Measurements from ENCODE around the gene CD247. TPM values are rescaled to one million over a fixed set of nuclear protein-coding genes. Genes with fewer than 3 reads are reported as not detected.

Gene CD247
- total and polyA plus RNA-seq, 3 donors from 2014 or later, result 0.47 to 2.5 (median 1.1) TPM

GRCh38 chr1:167442142-167442848 lies 76.0 kb downstream of the CD247 start:
- WGBS, 2 donors, result 59 to 66% methylated on average over 12 of the region's 12 CpGs
- TF ChIP-seq POLR2A (IDR thresholded peaks at IDR 0.05), result no peak
- TF ChIP-seq CTCF (IDR thresholded peaks at IDR 0.05), result peak; percentile 60 to 66 (median 61)
- no peaks in the 10 kb centered on the region for H3K4me1 ChIP-seq
- H3K4me3 ChIP-seq, result no peak overlapping the region
- no peaks in the 10 kb centered on the region for H3K36me3 ChIP-seq (ENCODE audit: low read depth, missing control alignments)
- H3K27ac ChIP-seq, result no peak overlapping the region
- DNase-seq, result peak; percentile 89
- no peaks in the 10 kb centered on the region for H3K27me3 ChIP-seq
- intact Hi-C loops (cut with DNase I; ENCODE audit: low total_unique reads), result no loop called here
- H3K9me3 ChIP-seq, result no peaks in the 10 kb centered on the region

- 95 to 96% methylated on average over 3 of the region's 3 CpGs for WGBS, 2 donors
- no peaks in the 10 kb centered on the region for H3K27me3 ChIP-seq
- intact Hi-C loops (cut with DNase I; ENCODE audit: low total_unique reads), result no loop called here
Measured at GRCh38 chr1:167441222-167441621, 77.1 kb downstream of the CD247 start.

GRCh38 chr1:167440776-167441175 lies 77.6 kb downstream of the CD247 start:
- no peak overlapping the region for H3K27ac ChIP-seq

More at GRCh38 chr1:167441222-167441621, 77.1 kb downstream of the CD247 start:
- no peak for TF ChIP-seq CTCF (IDR thresholded peaks at IDR 0.05)
- no peak for TF ChIP-seq POLR2A (IDR thresholded peaks at IDR 0.05)
- H3K27ac ChIP-seq, result no peak overlapping the region
- DNase-seq, result no peak
- no peaks in the 10 kb centered on the region for H3K36me3 ChIP-seq (ENCODE audit: low read depth, missing control alignments)
- no peaks in the 10 kb centered on the region for H3K4me1 ChIP-seq
- H3K9me3 ChIP-seq, result no peaks in the 10 kb centered on the region
- no peak overlapping the region for H3K4me3 ChIP-seq

GRCh38 chr1:167440345-167440744 lies 78.0 kb downstream of the CD247 start:
- Histone ChIP-seq H3K4me3 (no peak overlapping the region), H3K27me3 (no peaks in the 10 kb centered on the region), H3K36me3 (ENCODE audit: low read depth, missing control alignments) (no peaks in the 10 kb centered on the region), H3K4me1 (no peaks in the 10 kb centered on the region), H3K27ac (no peak overlapping the region), H3K9me3 (no peaks in the 10 kb centered on the region)
- TF ChIP-seq CTCF (IDR thresholded peaks at IDR 0.05), result no peak
- TF ChIP-seq POLR2A (IDR thresholded peaks at IDR 0.05), result no peak
- DNase-seq, result no peak
- WGBS, 2 donors, result 95 to 100% methylated on average over 4 of the region's 4 CpGs
- intact Hi-C loops (cut with DNase I; ENCODE audit: low total_unique reads), result no loop called here

More at GRCh38 chr1:167440776-167441175, 77.6 kb downstream of the CD247 start:
- Histone ChIP-seq H3K4me3 (no peak overlapping the region), H3K4me1 (no peaks in the 10 kb centered on the region), H3K27me3 (no peaks in the 10 kb centered on the region), H3K36me3 (ENCODE audit: low read depth, missing control alignments) (no peaks in the 10 kb centered on the region), H3K9me3 (no peaks in the 10 kb centered on the region)
- no peak for DNase-seq
- 95 to 99% methylated on average over 8 of the region's 8 CpGs for WGBS, 2 donors
- intact Hi-C loops (cut with DNase I; ENCODE audit: low total_unique reads), result no loop called here
- TF ChIP-seq POLR2A (IDR thresholded peaks at IDR 0.05) (no peak), CTCF (IDR thresholded peaks at IDR 0.05) (no peak)

Data from testis (tissue), 3 donors.